Esophagus muscularis mucosa (tissue), 4 donors: ENCODE measurements around the gene SUPT4H1. TPM values are rescaled to one million over a fixed set of nuclear protein-coding genes. Genes with fewer than 3 reads are reported as not detected.
A peak's percentile ranks its signal among the peaks of the same experiment; 100 is the strongest.

Experiments
- DNase-seq: peaks from one replicate; pipeline ENCODE4 v3.0.0-alpha.2; 2017; ENCODE audit errors: extremely low spot score
- H3K27ac ChIP-seq, 4 donors: fragments of 200-600 bp; sonication (generic); replicated peaks in 1 of 4; 1 replicate in 3 of 4; 2 replicates in 1 of 4; pipeline ENCODE4 v1.5.1; 2016 to 2019; ENCODE audit warnings: mild to moderate bottlenecking in 1 of 4
- H3K27me3 ChIP-seq, 4 donors: fragments of 200-600 bp; sonication (generic); one replicate each; pipeline versions ENCODE4 v1.5.1 to v1.6.0; 2016 to 2019
- H3K36me3 ChIP-seq, 4 donors: fragments of 200-600 bp; sonication (generic); one replicate each; pipeline ENCODE4 v1.5.1; 2016 to 2019
- H3K4me1 ChIP-seq, 4 donors: fragments of 200-600 bp; sonication (generic); one replicate each; pipeline ENCODE4 v1.5.1; 2016 to 2019
- H3K4me3 ChIP-seq, 4 donors: fragments of 200-600 bp; sonication (generic); 1 replicate in 2 of 4; 2 replicates in 2 of 4; pipeline ENCODE4 v1.5.1; 2016 to 2019; ENCODE audit warnings: mild to moderate bottlenecking in 4 of 4, moderate library complexity in 1 of 4
- H3K9me3 ChIP-seq, 4 donors: fragments of 200-600 bp; sonication (generic); 1 replicate in 3 of 4; 2 replicates in 1 of 4; pipeline ENCODE4 v1.5.1; 2016 to 2019
- CTCF ChIP-seq, 3 experiments: fragments of 200-600 bp in 2 of 3; fragments of 450-650 bp in 1 of 3; sonication (generic) in 2 of 3; IDR thresholded peaks; one replicate each; pipeline ENCODE4 v1.5.1; 2017 to 2019; ENCODE audit warnings: antibody characterized with exemption in 3 of 3, mild to moderate bottlenecking in 2 of 3, moderate library complexity in 1 of 3
- EP300 ChIP-seq: sonication (generic); formaldehyde crosslinking; IDR thresholded peaks from one replicate; pipeline ENCODE4 v1.6.1; 2017; ENCODE audit warnings: antibody characterized with exemption
- POLR2A ChIP-seq: fragments of 450-650 bp; IDR thresholded peaks from one replicate; pipeline ENCODE4 v1.6.1; 2017; ENCODE audit warnings: antibody characterized with exemption, moderate library complexity, mild to moderate bottlenecking, low read depth
- POLR2AphosphoS5 ChIP-seq, 2 donors: sonication (generic); formaldehyde crosslinking; IDR thresholded peaks; one replicate each; pipeline ENCODE4 v1.6.1; 2017; ENCODE audit warnings: antibody characterized with exemption in 2 of 2
- WGBS: methylation state at CpG from one replicate; pipeline ENCODE4 v1.1.5; 2018; 5-methylcytosine and 5-hydroxymethylcytosine counted together
- intact Hi-C: fragments of 100-400 bp; cut with DNase I; formaldehyde crosslinking; loops from one replicate; pipeline ENCODE4 v1.15.1; 2023
- total RNA-seq, 4 donors: library from RNA; depleted of rRNA; stranded (reverse); fragments of >200 nt; gene quantifications; one replicate each; pipeline versions ENCODE4 v1.1.0 to v1.2.1, GENCODE V29; 2016

The SUPT4H1 gene
- total RNA-seq, result 10 to 100 TPM; 35.3 to 59.6 (median 47.0) TPM

- DNase-seq, result peak; percentile 98
- Histone ChIP-seq H3K36me3 (peaks cover 32 to 40% (median 38%) of the 10 kb centered on the region in 4 donors), H3K4me3 (peak within 1 kb of the TSS; percentile 78 to 94 (median 81)), H3K27me3 (no peaks in the 10 kb centered on the region), H3K27ac (peak within 1 kb of the TSS; percentile 89 to 97 (median 94)), H3K4me1 (peaks cover 11 to 30% (median 20%) of the 10 kb centered on the region in 4 donors), H3K9me3 (no peaks in the 10 kb centered on the region)
- TF ChIP-seq EP300 (no peak), POLR2A (peak; percentile 82), CTCF (IDR thresholded peaks at IDR 0.05) (peak in 1 of 3 experiments; percentile 22), POLR2AphosphoS5 (IDR thresholded peaks at IDR 0.05) (peak; percentile 91 to 96)
- WGBS, result under 1% methylated on average over 41 of the region's 60 CpGs
- intact Hi-C loops, result loop anchor here (2.0 to 10.0 kb wide), 2 partner anchors 65 to 163 kb away; partner anchors contain the start of genes MTMR4 and RNF43
These were observed at the start of gene SUPT4H1 for GRCh38 chr17:58351831-58352595. TSS of gene SUPT4H1 (minus strand) at chr17:58352201. CDS start at chr17:58352135, 66 bp downstream.

GRCh38 chr17:58401287-58401686, 49.3 kb upstream of the SUPT4H1 start:
- WGBS, result 63% methylated on average over 2 of the region's 2 CpGs
- no peaks in the 10 kb centered on the region for H3K4me1 ChIP-seq
- H3K9me3 ChIP-seq, result no peaks in the 10 kb centered on the region
- H3K36me3 ChIP-seq, result no peaks in the 10 kb centered on the region
- no peak overlapping the region for H3K4me3 ChIP-seq
- no peak for DNase-seq
- TF ChIP-seq EP300 (no peak), POLR2AphosphoS5 (IDR thresholded peaks at IDR 0.05) (no peak), POLR2A (no peak), CTCF (IDR thresholded peaks at IDR 0.05) (no peak)
- intact Hi-C loops, result no loop called here
- no peaks in the 10 kb centered on the region for H3K27me3 ChIP-seq
- H3K27ac ChIP-seq, result no peak overlapping the region

DNA sequence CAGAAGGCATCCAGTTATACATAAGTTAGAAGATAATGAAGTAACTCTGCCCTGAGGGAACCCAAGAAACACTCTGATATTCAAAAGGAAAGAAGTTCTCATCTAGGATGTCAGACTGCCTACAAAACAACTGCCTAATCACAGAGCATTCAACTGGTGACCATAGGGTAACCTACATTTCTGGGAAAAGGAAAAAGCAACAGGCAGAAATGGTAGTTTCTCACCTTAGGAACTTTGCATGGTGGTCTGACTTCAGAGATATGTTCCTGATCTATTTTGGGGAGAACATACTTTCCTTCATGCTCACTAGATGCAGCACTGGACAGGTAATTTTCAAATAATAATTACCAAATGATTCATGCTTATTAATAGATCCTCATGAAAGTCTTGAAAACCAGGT, 48.8 kb upstream of the SUPT4H1 start:
- no peak overlapping the region for H3K4me3 ChIP-seq
- no peak for TF ChIP-seq EP300
- no peak for TF ChIP-seq POLR2A
- no peak for TF ChIP-seq CTCF (IDR thresholded peaks at IDR 0.05)
- no peak for TF ChIP-seq POLR2AphosphoS5 (IDR thresholded peaks at IDR 0.05)
- intact Hi-C loops, result no loop called here
- no peak for DNase-seq
- no peaks in the 10 kb centered on the region for H3K9me3 ChIP-seq
- H3K36me3 ChIP-seq, result no peaks in the 10 kb centered on the region
- no peaks in the 10 kb centered on the region for H3K4me1 ChIP-seq
- H3K27me3 ChIP-seq, result no peaks in the 10 kb centered on the region
- H3K27ac ChIP-seq, result no peak overlapping the region

DNA sequence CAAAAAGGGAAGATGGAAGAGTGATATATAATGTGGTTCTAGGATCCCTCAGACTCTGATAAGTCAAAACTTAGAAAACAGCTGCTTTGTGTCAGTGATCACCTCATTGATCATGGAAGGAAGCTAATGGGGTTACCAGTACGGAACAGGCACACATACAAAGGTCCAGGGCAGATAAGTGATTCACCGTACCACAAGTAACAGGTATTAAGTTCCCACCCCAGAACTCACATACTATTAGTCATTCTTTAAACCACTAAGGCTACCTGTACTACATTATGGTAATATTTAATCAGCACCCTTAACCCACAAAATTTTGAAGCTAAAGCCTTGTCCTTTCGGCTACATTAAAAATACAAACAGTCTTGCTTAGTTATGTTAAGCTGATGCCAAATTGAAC, 48.0 kb upstream of the SUPT4H1 start:
- Histone ChIP-seq H3K27me3 (no peaks in the 10 kb centered on the region), H3K27ac (no peak overlapping the region), H3K4me1 (no peaks in the 10 kb centered on the region), H3K4me3 (no peak overlapping the region), H3K36me3 (no peaks in the 10 kb centered on the region), H3K9me3 (no peaks in the 10 kb centered on the region)
- TF ChIP-seq POLR2A (no peak), POLR2AphosphoS5 (IDR thresholded peaks at IDR 0.05) (no peak), EP300 (no peak), CTCF (IDR thresholded peaks at IDR 0.05) (no peak)
- no peak for DNase-seq
- 68% methylated on average over 3 of the region's 3 CpGs for WGBS
- intact Hi-C loops, result no loop called here
